Upper lobe of right lung (tissue), 1 donor: ENCODE data around the gene PPARD. TPM values are rescaled to one million over a fixed set of nuclear protein-coding genes. Genes with fewer than 3 reads are reported as not detected.

ENCODE experiments used
- ATAC-seq: fragments of 200-7000 bp; cut with Tn5 transposase; one replicate; pipeline ENCODE4 v1.9.1; 2020; ENCODE audit warnings: mild to moderate bottlenecking, moderate library complexity
- DNase-seq: peaks from one replicate; pipeline ENCODE4 v3.0.0-alpha.2; 2020
- H3K27ac ChIP-seq: fragments of 200-600 bp; one replicate; pipeline ENCODE4 v1.8.0; 2022
- H3K27me3 ChIP-seq: fragments of 200-600 bp; one replicate; pipeline ENCODE4 v1.8.0; 2022; ENCODE audit warnings: mild to moderate bottlenecking
- H3K36me3 ChIP-seq: fragments of 200-600 bp; one replicate; pipeline ENCODE4 v1.8.0; 2022
- H3K4me1 ChIP-seq: fragments of 200-600 bp; one replicate; pipeline ENCODE4 v1.8.0; 2022
- H3K4me3 ChIP-seq: fragments of 200-600 bp; one replicate; pipeline ENCODE4 v1.8.0; 2022; ENCODE audit warnings: mild to moderate bottlenecking
- H3K9me3 ChIP-seq: fragments of 200-600 bp; one replicate; pipeline ENCODE4 v1.8.0; 2022
- intact Hi-C: fragments of 100-400 bp; cut with DNase I; formaldehyde crosslinking; loops from one replicate; pipeline ENCODE4 v1.11.0; 2022
- total RNA-seq: library from RNA; stranded (reverse); fragmentation: NEBNext Ultra II Directional; extraction: Animal tissue kit (Norgen Biotek cat#: 25700); gene quantifications from one replicate; pipeline ENCODE4 v1.2.1, GENCODE V29; 2021
- TF ChIP-seq, protein P1 (sequence below): fragments of 200-600 bp; IDR thresholded peaks from one replicate; pipeline ENCODE4 v1.8.0; 2022; ENCODE audit warnings: antibody characterized with exemption
- donor health status: DM: no; HTN: yes; CAD: no; lungs with severe emphysema.

PPARD gene
- total RNA-seq, 1 donor from 2014 or later = 31.6 TPM

DNA sequence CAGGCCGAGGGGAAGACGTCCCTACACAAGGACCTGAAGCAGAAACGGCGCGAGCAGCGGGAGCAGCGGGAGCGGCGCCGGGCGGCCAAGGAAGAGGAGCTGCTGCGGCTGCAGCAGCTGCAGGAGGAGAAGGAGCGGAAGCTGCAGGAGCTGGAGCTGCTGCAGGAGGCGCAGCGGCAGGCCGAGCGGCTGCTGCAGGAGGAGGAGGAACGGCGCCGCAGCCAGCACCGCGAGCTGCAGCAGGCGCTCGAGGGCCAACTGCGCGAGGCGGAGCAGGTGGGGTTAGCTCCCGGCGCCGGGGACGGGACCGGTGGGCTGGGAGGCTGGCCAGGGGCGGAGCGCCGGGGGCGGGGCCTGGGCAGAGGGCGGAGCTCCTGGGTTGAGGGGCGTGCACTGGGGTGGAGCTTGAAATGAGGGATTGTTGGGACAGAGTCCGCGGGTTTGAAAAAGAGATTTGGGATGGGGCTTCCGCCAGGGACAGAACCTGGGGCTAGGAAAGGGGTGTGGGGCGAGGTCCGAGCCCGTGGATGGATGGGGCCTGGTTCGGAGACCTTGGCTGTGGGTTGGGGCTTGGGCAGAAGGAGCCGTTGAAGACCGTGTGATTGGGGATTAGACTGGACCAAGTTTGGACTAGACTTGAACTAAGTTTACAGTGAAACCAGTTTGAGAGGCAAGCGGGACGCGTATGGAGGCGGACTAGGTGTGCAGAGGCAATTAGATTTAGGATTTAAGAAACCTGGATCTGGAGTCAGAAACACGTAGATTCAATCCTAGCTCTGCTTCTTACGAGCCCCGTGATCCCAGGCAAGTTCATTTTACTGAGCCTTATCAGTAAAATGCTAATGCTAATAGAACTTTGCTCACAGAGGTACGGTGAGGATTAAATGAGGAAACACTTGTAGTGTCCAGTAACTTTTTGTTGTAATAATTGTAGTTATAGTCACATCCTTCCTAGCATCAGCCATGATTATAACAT lies 23.9 kb upstream of the PPARD start:
- Histone ChIP-seq H3K27ac (no peak overlapping the region), H3K9me3 (no peaks in the 10 kb centered on the region), H3K36me3 (peaks cover 20% of the 10 kb centered on the region), H3K4me3 (peak overlapping the region; percentile 46), H3K27me3 (no peaks in the 10 kb centered on the region), H3K4me1 (peaks cover 9% of the 10 kb centered on the region)
- TF ChIP-seq, protein P1, sequence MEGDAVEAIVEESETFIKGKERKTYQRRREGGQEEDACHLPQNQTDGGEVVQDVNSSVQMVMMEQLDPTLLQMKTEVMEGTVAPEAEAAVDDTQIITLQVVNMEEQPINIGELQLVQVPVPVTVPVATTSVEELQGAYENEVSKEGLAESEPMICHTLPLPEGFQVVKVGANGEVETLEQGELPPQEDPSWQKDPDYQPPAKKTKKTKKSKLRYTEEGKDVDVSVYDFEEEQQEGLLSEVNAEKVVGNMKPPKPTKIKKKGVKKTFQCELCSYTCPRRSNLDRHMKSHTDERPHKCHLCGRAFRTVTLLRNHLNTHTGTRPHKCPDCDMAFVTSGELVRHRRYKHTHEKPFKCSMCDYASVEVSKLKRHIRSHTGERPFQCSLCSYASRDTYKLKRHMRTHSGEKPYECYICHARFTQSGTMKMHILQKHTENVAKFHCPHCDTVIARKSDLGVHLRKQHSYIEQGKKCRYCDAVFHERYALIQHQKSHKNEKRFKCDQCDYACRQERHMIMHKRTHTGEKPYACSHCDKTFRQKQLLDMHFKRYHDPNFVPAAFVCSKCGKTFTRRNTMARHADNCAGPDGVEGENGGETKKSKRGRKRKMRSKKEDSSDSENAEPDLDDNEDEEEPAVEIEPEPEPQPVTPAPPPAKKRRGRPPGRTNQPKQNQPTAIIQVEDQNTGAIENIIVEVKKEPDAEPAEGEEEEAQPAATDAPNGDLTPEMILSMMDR = no peak
- intact Hi-C loops = no loop called here
- DNase-seq = peak; percentile 87
- peak; percentile 99 for ATAC-seq

DNA sequence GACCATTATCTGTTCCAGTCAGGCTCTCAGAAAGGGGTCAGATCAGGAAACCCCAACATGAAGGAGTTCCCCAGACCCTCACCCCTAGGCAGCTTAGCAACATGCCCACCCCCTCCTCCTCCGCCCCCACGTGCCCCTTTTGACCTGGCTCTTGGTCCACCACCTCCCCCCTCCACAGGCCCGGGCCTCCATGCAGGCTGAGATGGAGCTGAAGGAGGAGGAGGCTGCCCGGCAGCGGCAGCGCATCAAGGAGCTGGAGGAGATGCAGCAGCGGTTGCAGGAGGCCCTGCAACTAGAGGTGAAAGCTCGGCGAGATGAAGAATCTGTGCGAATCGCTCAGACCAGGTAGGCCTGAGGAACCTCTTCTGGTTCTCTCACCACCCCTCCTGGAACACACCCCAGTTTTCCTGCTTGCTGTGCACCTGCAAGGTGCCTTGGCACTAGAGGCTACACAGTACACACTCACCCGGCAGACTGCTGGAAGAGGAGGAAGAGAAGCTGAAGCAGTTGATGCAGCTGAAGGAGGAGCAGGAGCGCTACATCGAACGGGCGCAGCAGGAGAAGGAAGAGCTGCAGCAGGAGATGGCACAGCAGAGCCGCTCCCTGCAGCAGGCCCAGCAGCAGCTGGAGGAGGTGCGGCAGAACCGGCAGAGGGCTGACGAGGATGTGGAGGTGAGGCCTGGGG lies 22.9 kb upstream of the PPARD start:
- Histone ChIP-seq H3K36me3 (peaks cover 20% of the 10 kb centered on the region), H3K4me1 (peaks cover 9% of the 10 kb centered on the region), H3K27ac (no peak overlapping the region), H3K4me3 (no peak overlapping the region), H3K9me3 (no peaks in the 10 kb centered on the region), H3K27me3 (no peaks in the 10 kb centered on the region)
- no peak for ATAC-seq
- intact Hi-C loops = no loop called here
- no peak for DNase-seq
- TF ChIP-seq, protein P1 = no peak

- no peak for DNase-seq
- H3K9me3 ChIP-seq = no peaks in the 10 kb centered on the region
- H3K4me1 ChIP-seq = peaks cover 9% of the 10 kb centered on the region
- no peak overlapping the region for H3K27ac ChIP-seq
- peaks cover 20% of the 10 kb centered on the region for H3K36me3 ChIP-seq
- no peaks in the 10 kb centered on the region for H3K27me3 ChIP-seq
- no peak for ATAC-seq
- TF ChIP-seq, protein P1 = no peak
- H3K4me3 ChIP-seq = no peak overlapping the region
- intact Hi-C loops = no loop called here
Measured at GRCh38 chr6:35320031-35320410, 22.3 kb upstream of the PPARD start.

GRCh38 chr6:35321091-35321490 lies 21.3 kb upstream of the PPARD start:
- H3K9me3 ChIP-seq = no peaks in the 10 kb centered on the region
- H3K4me1 ChIP-seq = peaks cover 9% of the 10 kb centered on the region
- TF ChIP-seq, protein P1 = no peak
- intact Hi-C loops = no loop called here
- H3K27ac ChIP-seq = no peak overlapping the region
- no peak overlapping the region for H3K4me3 ChIP-seq
- no peak for ATAC-seq
- no peaks in the 10 kb centered on the region for H3K27me3 ChIP-seq
- H3K36me3 ChIP-seq = peaks cover 20% of the 10 kb centered on the region
- no peak for DNase-seq

DNA sequence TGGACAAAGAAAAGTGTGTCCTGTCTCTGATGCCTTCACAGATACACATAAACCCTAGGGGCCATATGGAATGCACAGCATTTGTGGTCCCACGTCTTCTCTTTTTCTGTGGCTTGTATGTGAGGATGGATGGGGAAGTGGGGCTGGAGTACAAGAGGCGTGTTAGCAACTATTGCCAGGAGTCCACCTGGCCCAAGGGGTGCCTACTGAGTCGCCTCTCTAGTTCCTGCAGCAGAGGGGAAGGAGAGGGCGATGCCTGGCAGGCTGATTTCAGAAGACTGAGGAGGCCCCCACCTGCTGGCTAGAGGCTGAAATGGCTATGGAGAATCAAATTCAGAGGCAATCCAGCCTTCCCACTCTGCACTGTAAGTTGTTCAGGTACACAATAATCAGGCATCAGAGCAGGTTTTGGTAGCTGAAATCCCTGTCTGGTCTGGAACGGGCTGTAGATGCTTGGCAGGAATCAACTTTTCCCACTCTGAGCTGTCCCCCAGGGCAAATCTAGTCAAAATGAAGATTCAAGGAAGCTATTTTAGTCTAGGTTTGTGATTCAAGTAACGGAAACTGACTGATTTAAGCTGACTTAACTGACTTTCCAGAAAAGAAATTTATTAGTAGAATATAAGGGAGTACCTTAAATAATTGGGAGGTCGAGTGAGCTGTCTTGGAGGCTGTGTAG lies 14.9 kb upstream of the PPARD start:
- Histone ChIP-seq H3K27me3 (no peaks in the 10 kb centered on the region), H3K4me1 (no peaks in the 10 kb centered on the region), H3K36me3 (no peaks in the 10 kb centered on the region), H3K9me3 (no peaks in the 10 kb centered on the region), H3K27ac (no peak overlapping the region), H3K4me3 (no peak overlapping the region)
- DNase-seq (peak; percentile 74), ATAC-seq (peak; percentile 92)
- TF ChIP-seq, protein P1 = peak; percentile 57
- intact Hi-C loops = no loop called here
